Measurements from ENCODE around the gene TTPAL.

- no peak for TF ChIP-seq PRDM6 (tag by site-specific recombination; IDR thresholded peaks at IDR 0.05)
- TF ChIP-seq ZNF362 (tag by site-specific recombination; IDR thresholded peaks at IDR 0.05) = no peak
- TF ChIP-seq ZNF274 (IDR thresholded peaks at IDR 0.05; ENCODE audit: low read length) = no peak
- TF ChIP-seq ZNF274 (tag by site-specific recombination; IDR thresholded peaks at IDR 0.05; ENCODE audit: borderline replicate concordance) = no peak
- no peak for TF ChIP-seq CTCF (tag by site-specific recombination; IDR thresholded peaks at IDR 0.05)
- TF ChIP-seq ZNF670 (tag by site-specific recombination; IDR thresholded peaks at IDR 0.05; ENCODE audit: low read depth) = no peak
- TF ChIP-seq ZNF335 (tag by site-specific recombination; conservative IDR thresholded peaks at IDR 0.05) = no peak
These were observed 20.5 kb upstream of the TTPAL start for GRCh38 chr20:44455126-44455525.
